Hematopoietic multipotent progenitor cell treated with erythropoietin and hydrocortisone succinate and interleukin-3 and kit ligand, for 15 days (in vitro differentiated cells): ENCODE measurements around the gene NKX2-2.

Experiments used
- DNase-seq: peaks from one replicate; pipeline ENCODE4 v3.0.0-alpha.2; 2015; ENCODE audit warnings: low spot score

Gene NKX2-2

DNA sequence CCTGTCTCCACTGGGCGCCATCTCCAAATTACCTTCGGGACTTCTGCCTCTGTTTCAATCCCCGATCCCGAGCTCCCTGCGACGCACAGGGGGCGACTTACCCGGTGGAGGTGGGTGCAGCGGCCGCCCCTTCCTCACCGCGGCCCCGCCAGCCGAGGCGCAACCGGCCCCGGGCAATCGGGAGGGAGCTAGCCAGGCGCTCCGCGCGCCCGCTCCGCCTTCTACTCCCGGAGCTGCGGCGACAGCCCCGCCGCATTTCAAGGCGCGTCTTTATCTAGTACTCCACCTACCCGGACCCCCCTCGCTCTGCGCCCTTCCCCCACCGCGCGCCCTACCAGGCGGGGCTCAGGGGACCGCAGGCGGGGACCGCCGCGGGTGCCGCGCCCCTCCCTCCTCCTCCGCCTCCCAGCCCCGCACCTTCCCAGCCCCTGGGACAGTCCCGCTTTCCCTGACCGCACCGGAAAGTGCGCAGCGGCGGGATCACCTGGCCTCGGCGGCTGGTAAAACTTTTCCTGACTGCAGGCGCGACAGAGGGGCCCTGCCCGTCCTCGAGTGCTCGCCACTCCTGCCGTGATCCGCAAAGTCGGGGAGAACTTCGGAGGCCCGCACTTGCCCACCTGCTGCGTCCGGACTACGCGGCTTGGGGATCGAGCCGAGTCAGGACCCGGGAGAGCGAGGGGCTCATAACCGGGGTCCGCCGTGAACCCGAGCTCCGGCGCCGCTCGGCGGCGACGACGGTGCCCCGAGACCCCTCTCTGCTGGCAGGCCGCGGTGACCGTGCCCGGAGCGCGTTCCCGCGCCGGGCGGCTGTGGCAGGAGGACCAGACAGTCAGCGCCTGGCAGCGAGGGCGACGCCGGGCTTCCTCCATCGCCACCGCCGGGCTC is 8.0 kb upstream of the NKX2-2 start:
- no peak for DNase-seq

- DNase-seq, result no peak
Observed at GRCh38 chr20:21520702-21521595, 7.1 kb upstream of the NKX2-2 start.

- DNase-seq, result no peak
Observed at GRCh38 chr20:21519136-21519584, 5.3 kb upstream of the NKX2-2 start.

- DNase-seq, result no peak
Observed at GRCh38 chr20:21518292-21518991, 4.6 kb upstream of the NKX2-2 start.

- no peak for DNase-seq
Observed at GRCh38 chr20:21517566-21518277, 3.9 kb upstream of the NKX2-2 start.

DNA sequence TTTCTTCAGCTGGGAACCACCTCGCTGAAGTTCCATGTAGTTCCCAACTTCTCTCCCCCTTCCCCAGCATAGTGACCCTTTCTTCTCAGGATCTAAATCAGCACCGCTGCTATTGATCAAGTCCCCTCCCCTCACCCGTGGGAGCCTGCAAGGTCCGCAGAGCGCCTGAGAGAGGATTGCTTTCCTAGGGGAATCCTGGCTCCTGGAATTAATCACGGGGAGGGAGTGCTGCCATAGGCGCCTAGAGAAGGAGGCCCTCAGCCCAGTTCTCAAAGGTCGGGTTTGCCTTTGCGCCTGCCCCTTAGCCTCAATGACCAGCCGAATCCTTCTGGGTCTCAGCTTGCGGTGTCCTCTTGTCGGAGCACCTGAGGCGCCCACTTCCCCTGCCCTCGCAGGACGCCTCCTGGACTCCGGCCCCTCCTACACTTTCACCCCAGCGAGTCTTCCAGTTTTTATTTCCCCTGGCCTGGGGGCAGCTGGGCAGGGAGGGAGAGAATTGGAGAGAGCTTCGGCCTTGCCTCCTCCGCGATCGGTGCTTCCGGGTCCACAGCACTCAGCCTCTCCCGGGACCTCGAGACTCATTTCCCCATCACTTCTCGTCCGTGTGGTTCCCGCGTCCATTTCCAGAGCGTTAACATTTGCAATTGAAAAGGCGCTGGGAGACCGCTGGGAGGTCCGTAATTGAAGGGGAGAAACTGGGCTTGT is 3.1 kb upstream of the NKX2-2 start:
- DNase-seq, result no peak

GRCh38 chr20:21516180-21516567 is 2.3 kb upstream of the NKX2-2 start:
- DNase-seq, result no peak

DNA sequence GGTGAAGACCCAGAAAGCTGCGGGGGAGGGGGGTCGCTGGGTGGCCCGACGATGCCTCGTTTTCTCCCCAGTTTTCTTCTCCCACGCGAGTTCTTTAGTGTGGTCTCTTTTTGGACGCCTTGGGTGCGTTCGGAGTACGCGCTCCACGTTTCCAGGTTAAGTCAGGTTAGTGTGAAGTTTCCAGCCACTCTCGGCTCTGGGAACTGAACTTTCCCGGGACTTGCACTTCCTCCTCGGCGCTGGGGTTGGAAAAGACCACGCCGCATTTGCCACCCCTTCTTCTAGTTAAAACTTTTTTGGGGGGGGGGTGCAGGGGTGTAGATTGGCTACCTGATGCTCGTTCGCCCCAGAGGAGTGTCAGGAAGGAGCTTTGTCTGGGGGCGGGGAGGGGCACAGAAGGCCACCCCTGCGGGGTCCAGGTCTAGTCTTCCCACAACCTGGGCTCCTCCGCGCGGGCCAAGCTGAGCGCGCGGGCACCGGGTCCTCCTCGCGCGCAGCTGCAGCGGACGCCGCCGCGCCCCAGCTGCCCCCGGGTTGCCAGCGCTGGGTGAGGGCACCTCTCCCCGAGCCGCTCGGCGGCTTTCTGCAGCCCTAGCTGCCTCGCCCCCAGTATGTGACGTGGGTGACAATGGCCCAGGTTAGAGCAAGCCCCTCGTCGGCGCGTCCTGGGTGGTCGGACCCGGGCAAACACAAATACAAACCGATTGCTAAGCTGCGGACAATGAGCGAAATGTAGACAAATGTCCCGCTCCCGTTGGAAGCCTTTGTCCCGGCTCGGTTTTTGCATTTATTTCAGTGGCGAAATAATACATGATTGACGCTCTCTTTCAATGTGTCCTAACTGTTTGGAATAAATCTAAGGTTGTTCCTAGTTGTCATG is 1.7 kb upstream of the NKX2-2 start:
- DNase-seq, result no peak

DNA sequence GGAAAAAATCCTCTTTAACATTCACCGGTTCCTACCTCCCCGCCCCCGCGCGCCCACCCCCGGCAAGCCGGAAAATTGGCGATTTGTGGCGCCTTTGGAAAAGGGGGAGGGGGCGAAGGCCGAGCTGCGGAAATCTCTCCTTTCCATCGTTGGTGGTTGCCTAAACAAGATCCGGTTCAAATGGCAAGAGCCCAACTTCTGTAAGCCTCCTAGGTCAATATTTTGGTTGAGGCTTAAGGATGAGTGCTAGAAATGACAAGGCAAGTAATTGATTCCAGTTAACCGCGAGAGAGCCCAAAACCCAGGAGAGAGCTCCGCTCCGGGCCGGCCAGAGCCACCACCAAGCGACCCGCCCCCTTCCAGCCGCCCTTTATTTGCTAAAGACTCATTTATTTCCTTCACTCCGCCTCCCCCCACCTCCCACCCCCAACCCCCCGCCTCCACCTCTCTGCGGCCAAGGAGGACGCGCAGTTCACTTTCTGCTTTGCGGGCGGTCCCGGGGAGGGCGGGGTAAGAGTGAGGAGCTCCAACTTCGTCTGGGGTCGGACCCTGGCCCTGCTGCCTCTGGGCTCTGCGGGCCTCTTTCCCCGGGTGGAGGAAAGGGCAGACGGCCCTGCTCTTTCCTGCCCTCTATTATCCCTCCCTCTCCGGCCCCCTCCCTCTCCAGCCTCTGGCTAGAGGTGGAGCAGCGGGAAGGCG is 838 bp upstream of the NKX2-2 start:
- no peak for DNase-seq

- no peak for DNase-seq
Observed at GRCh38 chr20:21513181-21513663, 642 bp downstream of the NKX2-2 start.

DNA sequence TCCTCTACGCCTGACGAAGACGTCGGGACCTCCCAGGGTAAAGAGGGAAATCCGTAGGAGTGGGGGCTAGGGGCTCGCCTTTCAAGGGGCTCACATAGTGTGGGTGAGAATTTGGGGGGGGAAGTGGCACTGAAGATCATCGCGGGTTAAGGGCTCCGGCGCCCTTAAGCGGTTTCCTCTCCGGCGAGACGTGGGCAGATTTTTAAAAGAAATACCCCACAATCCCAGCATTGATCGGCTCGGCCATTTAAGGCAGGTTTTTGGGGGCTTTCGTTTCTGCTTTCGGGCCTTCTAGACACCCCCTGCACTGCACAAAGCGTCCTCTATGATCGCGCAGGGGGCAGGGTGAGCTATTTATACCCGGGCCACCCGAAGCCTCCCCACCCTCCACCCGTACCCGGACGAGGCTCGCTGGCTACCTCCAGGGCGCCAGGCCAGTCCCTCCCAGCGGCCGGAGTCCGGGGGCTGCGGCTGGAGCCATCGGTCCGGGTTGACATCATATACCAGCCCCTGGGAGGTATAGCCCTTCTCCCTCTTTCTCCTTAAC is 1.2 kb downstream of the NKX2-2 start:
- DNase-seq, result no peak

DNA sequence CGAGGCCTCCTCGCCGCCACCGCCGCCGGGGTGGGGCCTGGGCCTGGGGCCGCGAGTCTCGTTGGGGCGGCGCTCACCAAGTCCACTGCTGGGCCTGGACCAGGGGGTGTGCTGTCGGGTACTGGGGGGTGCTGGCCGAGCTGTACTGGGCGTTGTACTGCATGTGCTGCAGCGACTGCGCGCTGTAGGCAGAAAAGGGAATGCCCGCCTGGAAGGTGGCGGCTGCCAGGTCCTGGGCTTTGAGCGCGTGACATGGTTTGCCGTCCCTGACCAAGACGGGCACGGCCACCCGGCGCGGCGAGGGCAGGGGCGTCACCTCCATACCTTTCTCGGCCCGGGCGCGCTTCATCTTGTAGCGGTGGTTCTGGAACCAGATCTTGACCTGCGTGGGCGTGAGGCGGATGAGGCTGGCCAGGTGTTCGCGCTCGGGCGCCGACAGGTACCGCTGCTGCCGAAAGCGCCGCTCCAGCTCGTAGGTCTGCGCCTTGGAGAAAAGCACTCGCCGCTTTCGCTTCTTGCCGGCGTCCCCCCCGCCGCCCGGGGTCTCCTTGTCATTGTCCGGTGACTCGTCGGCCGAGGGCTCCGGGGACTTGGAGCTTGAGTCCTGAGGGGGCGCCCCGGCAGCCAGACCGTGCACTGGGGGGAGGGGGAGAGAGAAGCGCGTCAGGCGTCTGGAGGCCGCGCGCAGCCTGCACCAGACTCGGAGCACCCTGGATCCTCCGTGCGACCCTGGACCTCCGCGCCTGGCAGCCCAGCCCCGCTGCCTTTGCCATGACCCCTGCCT is 1.8 kb downstream of the NKX2-2 start:
- DNase-seq, result no peak

DNA sequence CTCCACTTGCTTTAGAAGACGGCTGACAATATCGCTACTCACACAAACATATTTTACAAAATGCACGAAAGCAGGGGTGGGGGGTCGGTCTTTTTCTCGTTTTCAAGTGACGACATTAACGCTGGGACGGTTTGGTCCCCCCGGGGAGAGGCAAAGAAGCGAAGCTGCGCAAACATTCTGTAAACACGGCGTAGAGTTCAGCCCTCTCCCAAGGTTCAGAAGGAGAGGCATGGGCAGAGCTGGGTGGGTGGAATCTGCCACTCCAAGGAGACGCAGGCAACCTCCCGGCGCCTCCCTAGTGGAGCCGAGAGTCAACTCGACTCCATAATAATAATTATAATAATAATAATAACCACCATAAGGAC is 2.4 kb downstream of the NKX2-2 start:
- DNase-seq, result no peak

DNA sequence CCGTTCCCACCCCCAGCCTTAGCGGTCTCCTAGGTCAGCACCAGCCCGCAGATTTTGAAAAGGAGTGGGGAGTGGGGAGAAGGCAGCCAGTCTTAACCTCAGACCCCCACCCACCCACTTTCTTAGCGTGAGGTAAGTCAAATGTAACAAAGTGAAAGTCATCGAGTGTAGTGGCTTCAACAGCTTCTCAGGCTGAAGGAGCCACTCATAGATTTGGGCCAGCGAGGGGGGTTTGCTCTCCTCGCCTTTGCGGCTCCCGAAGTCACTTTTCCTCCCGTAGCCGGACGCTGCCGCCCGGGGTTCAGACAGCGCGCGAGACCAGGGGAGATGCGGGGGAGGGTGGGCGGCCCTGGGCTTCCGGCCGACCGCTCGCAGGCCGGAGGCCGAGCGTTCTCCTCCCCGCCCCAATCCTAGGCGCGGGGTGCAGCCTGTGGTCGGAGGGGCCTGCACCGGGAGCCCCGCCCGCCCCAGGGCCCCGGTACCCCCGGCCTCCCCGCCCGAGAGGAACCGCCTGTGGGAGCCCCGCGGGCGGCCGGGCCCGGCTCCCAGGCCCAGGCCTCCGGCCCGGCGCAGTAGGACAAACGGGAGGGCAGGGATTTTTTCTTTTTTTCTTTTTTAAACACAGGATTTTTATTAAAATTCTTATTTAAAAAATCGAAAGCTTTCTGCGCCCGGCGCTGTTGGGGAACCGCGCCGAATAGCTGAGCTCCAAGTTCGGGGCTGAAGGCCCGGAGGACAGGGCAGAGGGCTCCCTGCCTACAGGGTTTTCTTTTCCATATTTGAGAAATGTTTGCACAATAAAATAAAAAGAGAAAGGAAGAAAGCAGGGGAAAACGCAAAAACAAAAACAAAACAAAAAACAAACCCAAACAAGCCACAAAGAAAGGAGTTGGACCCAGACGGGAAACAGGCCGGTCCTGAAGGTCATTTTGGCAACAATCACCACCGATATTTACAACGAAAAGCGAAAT is 3.2 kb downstream of the NKX2-2 start:
- no peak for DNase-seq

GRCh38 chr20:21509597-21510371 is 4.1 kb downstream of the NKX2-2 start:
- no peak for DNase-seq

- DNase-seq, result no peak
Observed at GRCh38 chr20:21509079-21509596, 4.7 kb downstream of the NKX2-2 start.
